D721Med (cell line): ENCODE data around the gene ZBTB17.

Experiments used
- DNase-seq: peaks from one replicate; pipeline ENCODE4 v3.0.0; 2011; ENCODE audit warnings: low spot score; ENCODE audit not compliant: insufficient read length
- FAIRE-seq: peaks from 2 replicates; lab custom pipeline; 2011; peaks lifted over from hg19 to GRCh38; lab: Jason Lieb, UNC
- CTCF ChIP-seq: IDR thresholded peaks from 2 replicates; pipeline ENCODE4 v1.5.1; 2012; ENCODE audit warnings: mild to moderate bottlenecking, control low read depth; ENCODE audit not compliant: insufficient read depth; ENCODE audit errors: missing control alignments

Gene ZBTB17

GRCh38 chr1:15944308-15945010 is 31.4 kb downstream of the ZBTB17 start:
- DNase-seq (no peak), FAIRE-seq (no peak)
- TF ChIP-seq CTCF: no peak

- TF ChIP-seq CTCF: no peak
- no peak for FAIRE-seq
- DNase-seq: no peak
Observed at GRCh38 chr1:15943992-15944307, 32.0 kb downstream of the ZBTB17 start.

- no peak for DNase-seq
- no peak for TF ChIP-seq CTCF
- no peak for FAIRE-seq
Observed at GRCh38 chr1:15943328-15943991, 32.4 kb downstream of the ZBTB17 start.

- no peak for TF ChIP-seq CTCF
- FAIRE-seq (no peak), DNase-seq (no peak)
Observed at GRCh38 chr1:15942661-15943327, 33.1 kb downstream of the ZBTB17 start.

GRCh38 chr1:15941899-15942660 is 33.8 kb downstream of the ZBTB17 start:
- no peak for TF ChIP-seq CTCF
- no peak for FAIRE-seq

DNA sequence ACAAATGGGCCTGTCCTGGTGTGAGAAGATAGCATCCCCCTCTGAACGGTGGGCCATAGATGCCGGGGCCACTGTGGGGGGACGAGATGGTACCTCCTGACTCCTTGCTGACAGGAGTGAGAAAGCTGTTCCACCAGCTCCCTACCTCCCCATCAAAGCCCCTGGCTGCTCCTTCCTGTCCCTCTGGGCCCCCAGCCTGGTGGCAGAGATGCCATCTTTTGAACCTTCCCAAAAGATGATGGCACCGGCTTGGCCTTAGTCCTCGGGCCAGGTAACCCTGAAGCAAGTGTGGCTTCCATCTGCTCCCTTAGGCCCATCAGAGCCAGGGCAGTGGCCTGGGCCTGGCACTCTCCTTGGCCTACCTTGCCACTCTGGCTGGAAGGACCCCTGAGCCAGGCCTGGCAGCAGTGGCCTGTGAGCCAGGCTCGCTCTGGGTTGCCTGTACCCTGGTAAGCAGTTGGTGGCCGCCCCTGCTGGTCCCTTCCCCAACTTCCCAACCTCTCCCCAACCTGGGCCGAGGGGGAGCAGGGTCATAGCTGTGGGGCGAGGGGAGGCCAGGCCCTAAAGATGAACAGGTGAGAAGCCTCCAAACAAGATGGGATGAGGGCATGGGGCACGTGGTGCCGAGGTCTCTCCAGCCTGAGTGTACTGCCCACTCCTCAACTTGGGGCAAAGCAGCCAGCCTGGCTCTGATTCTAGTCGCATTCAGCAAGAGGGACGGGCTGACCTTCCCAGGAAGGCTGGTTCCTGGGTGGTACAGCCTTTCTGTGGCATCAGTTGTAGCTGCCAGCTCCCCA is 34.7 kb downstream of the ZBTB17 start:
- TF ChIP-seq CTCF: no peak
- DNase-seq (no peak), FAIRE-seq (no peak)

More at GRCh38 chr1:15941899-15942660, 33.8 kb downstream of the ZBTB17 start:
- no peak for DNase-seq
